ENCODE results near the gene LHX4. TPM values are rescaled to one million over a fixed set of nuclear protein-coding genes. Genes with fewer than 3 reads are reported as not detected.

LHX4 gene
- not detected for total RNA-seq

DNA sequence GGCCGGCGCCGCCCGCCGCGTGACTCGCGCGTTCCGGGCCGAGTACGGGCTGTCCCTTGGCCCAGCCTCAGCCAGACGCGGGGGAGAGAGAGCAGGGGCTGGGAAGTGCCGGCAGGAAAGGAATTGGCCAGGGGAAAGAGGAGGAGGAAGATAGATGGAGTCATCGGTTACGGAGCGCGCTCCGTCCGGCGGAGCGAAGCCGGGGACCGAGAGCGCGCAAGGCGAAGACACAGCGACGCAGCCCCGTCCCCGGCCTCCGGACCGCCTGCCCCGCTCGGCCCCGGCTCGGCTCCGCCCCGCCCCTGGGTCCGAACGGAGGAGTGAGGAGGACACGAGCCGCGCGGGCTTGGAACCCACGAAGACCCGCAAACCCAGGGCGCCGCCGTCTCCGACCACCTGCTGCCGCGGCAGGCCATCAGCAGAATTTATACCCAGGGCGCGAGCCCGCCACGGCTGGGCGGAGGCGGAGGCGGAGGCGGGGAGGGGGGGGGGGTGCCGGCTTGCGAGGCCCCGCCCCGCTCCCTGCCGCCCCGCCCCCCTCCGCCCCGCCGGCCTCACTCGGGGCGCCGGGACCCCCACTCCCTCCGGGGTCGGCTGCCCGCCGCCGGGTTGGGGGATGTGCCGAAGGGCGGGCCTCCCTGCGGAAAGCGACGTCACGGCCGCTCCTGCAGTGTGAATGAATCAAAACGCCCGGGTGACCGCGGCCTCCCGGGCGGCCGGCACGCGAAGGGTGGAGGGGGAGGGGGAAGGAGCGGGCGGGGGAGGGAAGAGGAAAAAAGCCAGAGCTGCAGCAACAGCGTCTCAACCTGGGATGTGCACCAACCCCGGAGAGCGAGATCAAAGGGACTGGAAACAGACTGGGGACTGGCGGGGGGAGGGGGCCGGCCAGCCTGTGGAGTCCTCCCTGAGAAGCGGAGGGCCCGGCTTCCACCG lies at the start of gene LHX4:
Gene LHX4, plus strand, starts transcription at position 782 of the 933 bp plus-strand sequence. CDS start 266 bp downstream, outside the sequence.
- no peak for DNase-seq (ENCODE audit: low spot score in 2 of 2)
- Histone ChIP-seq H3K27ac (no peak within 1 kb of the TSS), H3K36me3 (no peaks in the 10 kb centered on the region), H3K4me1 (peaks cover 0 to 61% (median 42%) of the 10 kb centered on the region in 4 donors), H3K9me3 (no peaks in the 10 kb centered on the region), H3K4me3 (peak within 1 kb of the TSS; percentile 21 to 56 (median 46)), H3K27me3 (peaks cover 5 to 97% of the 10 kb centered on the region in 2 donors)
- TF ChIP-seq POLR2A (IDR thresholded peaks at IDR 0.05) (no peak), EP300 (IDR thresholded peaks at IDR 0.05) (no peak)
- TF ChIP-seq, protein P1, sequence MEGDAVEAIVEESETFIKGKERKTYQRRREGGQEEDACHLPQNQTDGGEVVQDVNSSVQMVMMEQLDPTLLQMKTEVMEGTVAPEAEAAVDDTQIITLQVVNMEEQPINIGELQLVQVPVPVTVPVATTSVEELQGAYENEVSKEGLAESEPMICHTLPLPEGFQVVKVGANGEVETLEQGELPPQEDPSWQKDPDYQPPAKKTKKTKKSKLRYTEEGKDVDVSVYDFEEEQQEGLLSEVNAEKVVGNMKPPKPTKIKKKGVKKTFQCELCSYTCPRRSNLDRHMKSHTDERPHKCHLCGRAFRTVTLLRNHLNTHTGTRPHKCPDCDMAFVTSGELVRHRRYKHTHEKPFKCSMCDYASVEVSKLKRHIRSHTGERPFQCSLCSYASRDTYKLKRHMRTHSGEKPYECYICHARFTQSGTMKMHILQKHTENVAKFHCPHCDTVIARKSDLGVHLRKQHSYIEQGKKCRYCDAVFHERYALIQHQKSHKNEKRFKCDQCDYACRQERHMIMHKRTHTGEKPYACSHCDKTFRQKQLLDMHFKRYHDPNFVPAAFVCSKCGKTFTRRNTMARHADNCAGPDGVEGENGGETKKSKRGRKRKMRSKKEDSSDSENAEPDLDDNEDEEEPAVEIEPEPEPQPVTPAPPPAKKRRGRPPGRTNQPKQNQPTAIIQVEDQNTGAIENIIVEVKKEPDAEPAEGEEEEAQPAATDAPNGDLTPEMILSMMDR (IDR thresholded peaks at IDR 0.05): no peak
- 1% methylated on average over 51 to 61 of the region's 105 CpGs for WGBS, 2 donors

- TF ChIP-seq EP300 (IDR thresholded peaks at IDR 0.05): no peak
- TF ChIP-seq, protein P1 (IDR thresholded peaks at IDR 0.05): peak in 1 of 5 experiments; percentile 33
- Histone ChIP-seq H3K27me3 (no peaks in the 10 kb centered on the region), H3K36me3 (peaks cover 0 to 47% (median 4%) of the 10 kb centered on the region in 3 donors), H3K9me3 (no peaks in the 10 kb centered on the region), H3K4me1 (no peaks in the 10 kb centered on the region), H3K27ac (no peak overlapping the region), H3K4me3 (no peak overlapping the region)
- peak in 1 of 2 donors; percentile 26 for DNase-seq (ENCODE audit: low spot score in 2 of 2)
- WGBS, 2 donors: 64 to 73% methylated on average over 7 of the region's 7 CpGs
Observed at GRCh38 chr1:180181048-180181447, 49.0 kb upstream of the LHX4 start.

DNA sequence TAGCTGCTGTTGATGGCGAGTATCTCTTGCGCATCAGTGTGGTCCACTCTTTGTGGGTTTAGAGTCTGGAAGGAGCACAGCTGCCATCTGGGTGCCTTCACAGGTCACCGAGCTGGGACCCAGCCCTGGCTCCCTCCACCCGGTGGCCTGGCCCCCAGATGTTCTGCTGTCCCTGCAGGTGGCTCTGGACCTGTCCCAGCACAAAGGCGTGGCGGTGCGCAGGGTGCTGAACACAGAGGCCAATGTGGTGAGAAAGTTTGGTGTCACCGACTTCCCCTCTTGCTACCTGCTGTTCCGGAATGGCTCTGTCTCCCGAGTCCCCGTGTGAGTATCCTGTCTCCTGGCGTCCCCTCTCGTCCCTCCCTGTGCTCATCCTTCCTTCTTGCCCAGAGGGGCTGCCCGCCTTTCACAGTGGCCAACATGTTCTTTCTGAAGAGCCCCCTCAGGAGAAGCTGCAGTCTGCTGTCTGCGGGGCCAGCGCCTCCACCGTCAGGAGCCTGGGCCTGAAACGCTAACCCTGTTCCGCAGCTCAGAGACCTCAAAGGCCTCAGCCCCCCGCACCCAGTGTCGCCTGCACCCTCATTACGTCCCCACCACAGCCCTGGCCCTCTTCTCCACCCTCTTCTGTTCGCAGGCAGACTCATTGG lies 47.9 kb upstream of the LHX4 start:
- Histone ChIP-seq H3K9me3 (no peaks in the 10 kb centered on the region), H3K27me3 (no peaks in the 10 kb centered on the region), H3K27ac (no peak overlapping the region), H3K36me3 (peaks cover 0 to 57% (median 4%) of the 10 kb centered on the region in 3 donors), H3K4me1 (no peaks in the 10 kb centered on the region), H3K4me3 (no peak overlapping the region)
- TF ChIP-seq, protein P1 (IDR thresholded peaks at IDR 0.05): no peak
- TF ChIP-seq EP300 (IDR thresholded peaks at IDR 0.05) (no peak), POLR2A (IDR thresholded peaks at IDR 0.05) (no peak)
- DNase-seq (ENCODE audit: low spot score in 2 of 2): no peak
- 89 to 92% methylated on average over 23 of the region's 23 CpGs for WGBS, 2 donors

GRCh38 chr1:180182643-180183311 lies 47.3 kb upstream of the LHX4 start:
- Histone ChIP-seq H3K36me3 (peaks cover 0 to 64% (median 4%) of the 10 kb centered on the region in 3 donors), H3K4me3 (no peak overlapping the region), H3K9me3 (no peaks in the 10 kb centered on the region), H3K27ac (no peak overlapping the region), H3K27me3 (no peaks in the 10 kb centered on the region), H3K4me1 (no peaks in the 10 kb centered on the region)
- TF ChIP-seq, protein P1 (IDR thresholded peaks at IDR 0.05): no peak
- no peak for TF ChIP-seq POLR2A (IDR thresholded peaks at IDR 0.05)
- no peak for TF ChIP-seq EP300 (IDR thresholded peaks at IDR 0.05)
- no peak for DNase-seq (ENCODE audit: low spot score in 2 of 2)
- 88% methylated on average over 18 to 20 of the region's 22 CpGs for WGBS, 2 donors

Data from tibial nerve (tissue), 4 donors.